HS-5 (cell line): Measurements from ENCODE around the gene FAM72B.
"Not testable (repeated sequence)": the region's sequence is repeated elsewhere in the genome, so short reads cannot be mapped to it uniquely, and the experiment has no call there.

Experiments used
- DNase-seq: peaks from one replicate; pipeline ENCODE4 v3.0.0-alpha.2; 2012; ENCODE audit warnings: low read depth

FAM72B gene

DNA sequence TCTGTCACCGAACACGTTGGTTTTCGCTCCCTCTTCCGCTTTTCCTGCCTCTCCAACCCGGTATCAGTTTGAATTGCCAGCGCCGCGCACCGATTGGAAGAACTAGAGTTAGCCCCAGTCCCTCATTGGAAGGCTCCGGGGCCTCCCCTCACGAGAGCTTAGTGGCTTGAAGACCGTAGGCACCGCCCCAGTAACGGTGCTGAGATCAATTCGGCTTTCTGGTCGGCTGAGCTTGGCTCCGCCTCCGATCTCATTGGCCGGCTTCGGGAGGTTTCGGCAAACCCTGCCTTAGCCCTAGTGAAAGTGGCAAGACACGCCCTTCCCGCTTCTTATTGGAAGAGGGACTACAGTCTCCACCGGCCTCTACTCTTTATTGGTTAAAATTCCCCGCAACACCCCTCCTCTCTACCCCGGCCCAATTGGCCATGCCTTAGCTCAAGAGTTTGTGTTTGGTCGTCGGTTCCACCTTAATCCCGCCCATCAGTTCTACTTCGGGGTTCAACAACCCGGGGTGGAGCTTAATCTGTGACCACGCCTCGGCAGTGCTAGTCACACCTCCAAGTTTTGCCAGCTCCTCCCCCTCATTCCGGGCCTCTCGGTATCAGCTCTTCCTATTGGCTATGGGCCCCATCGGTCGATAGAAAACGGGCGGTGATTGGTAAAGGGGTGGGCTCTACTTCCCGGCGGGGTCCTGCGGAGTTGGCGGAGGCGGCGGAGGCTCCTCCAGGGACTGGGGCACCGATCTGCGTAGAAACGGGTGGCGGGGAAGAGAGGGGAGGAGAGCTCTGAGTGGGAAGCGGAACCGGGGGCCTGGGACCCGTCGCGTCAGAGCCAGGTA, at the start of gene FAM72B, which contains the start of gene SRGAP2C:
Gene FAM72B, minus strand, starts transcription at position 51 of the 838 bp plus-strand sequence. CDS start 851 bp downstream, outside the sequence.
Gene SRGAP2C, plus strand, starts transcription at position 686 of the 838 bp plus-strand sequence. CDS start 2,472 bp downstream, outside the sequence.
- DNase-seq = peak; percentile 96

GRCh38 chr1:121232445-121233125, 48.4 kb upstream of the FAM72B start:
- DNase-seq = not testable (repeated sequence)

- not testable (repeated sequence) for DNase-seq
These were observed 46.5 kb upstream of the FAM72B start for GRCh38 chr1:121230636-121231035.

DNA sequence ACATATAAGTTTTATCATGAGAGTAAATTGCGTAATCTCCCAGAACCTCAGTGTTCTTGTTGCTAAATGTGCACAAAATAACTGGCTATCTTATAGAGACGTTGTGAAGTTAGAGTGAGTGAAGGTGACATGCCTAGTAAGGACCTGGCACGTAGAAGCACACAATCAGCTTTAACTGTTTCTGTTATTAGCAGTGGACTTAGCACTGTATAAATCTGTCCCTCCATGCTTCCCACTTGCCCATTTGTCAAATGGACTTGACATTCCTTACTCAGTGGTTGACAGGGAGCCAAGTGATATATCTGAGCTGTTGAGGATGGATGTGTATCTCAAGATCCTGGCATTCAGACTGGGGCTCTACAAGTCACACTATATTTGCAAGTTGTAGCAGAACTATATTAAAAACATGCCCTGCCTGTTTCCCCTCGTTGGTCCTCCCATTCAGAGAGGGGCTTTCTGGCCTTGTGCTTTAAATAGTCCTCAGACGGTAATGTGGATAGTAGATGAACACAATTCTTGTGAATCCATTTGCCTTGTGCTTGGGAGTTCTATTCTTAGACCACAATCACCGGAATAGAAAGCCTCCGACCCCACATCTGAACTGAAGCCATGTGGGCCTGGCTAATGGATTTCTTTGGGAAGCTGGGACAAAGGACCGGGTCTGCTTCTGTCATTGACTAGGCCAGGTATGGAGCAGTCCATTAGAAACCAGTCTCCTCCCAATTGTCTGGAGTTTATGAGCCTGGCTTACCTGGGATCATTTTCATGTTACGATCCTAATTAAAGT, 43.6 kb upstream of the FAM72B start:
- DNase-seq = not testable (repeated sequence)

DNA sequence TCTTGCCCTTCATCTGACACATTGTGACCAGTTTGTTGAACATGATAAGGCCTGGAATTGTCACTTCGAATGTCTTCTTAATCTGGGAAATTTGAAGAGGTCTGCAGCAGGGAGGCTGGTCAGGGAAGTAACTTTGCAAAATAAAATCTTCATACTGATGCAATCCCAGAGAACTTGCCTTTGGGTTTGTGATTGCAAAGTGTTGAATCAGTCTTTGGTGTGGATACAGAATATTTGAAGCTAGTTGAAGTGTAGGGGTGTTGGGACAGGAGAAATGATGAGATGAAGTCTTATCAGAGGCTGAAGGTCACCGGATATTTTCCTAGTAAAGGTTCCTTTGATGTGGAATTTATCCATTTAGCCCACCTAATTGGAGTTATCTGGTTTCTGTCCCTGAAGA, 42.8 kb upstream of the FAM72B start:
- not testable (repeated sequence) for DNase-seq

- DNase-seq = not testable (repeated sequence)
These were observed 42.3 kb upstream of the FAM72B start for GRCh38 chr1:121226295-121226904.

DNA sequence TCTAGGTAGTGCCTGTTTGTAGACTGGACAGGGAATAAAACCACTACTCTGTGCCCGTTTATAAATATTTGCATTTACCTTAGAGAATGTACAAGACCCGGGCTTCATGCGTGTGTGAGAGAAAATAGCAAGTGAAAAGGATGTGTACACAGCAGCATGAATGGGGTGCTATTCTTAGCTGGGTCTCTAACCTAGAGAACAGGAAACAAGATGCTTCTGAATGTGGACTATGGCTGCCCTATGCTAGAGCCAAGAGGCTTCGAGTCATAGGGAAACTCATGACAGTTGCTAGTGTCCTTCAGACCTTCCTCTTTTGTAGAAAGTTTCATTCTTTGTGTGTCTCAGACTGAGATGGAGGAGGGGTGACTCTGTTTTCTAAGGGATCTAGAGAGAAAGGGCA, 40.6 kb upstream of the FAM72B start:
- not testable (repeated sequence) for DNase-seq

- DNase-seq = not testable (repeated sequence)
These were observed 37.6 kb upstream of the FAM72B start for GRCh38 chr1:121221770-121222169.

GRCh38 chr1:121216676-121217075, 32.5 kb upstream of the FAM72B start:
- not testable (repeated sequence) for DNase-seq

- DNase-seq = not testable (repeated sequence)
These were observed 31.7 kb upstream of the FAM72B start for GRCh38 chr1:121215699-121216417.

DNA sequence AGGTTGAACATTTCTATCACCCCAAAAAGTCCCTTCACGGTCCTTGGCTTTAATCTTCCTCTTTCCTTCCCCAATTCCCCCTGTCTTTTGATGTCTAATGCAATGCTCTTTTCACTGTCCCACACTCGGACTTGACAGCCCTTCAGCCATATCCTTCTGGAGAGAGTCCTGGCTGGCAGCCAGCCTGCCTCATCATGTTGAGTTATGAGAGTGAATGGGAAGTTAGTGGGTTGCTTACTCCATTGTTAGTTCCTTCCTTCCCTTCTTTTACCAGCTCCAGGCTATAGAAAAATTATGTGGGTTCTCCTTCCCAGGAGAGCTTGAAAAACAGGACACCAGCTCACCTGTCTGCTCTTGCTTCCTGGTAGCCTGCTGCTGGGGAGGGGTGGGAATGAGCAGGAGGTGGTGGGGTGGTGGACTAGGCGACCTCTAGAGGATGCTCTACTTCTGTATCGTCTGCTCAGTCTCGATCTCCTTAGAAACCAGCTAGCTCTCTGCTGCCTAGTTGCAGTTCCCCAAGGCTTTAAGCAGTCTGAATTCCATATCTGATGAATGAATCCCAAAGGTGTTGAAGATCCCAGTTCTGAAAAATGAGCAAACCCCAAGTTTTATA, 30.5 kb upstream of the FAM72B start:
- not testable (repeated sequence) for DNase-seq

DNA sequence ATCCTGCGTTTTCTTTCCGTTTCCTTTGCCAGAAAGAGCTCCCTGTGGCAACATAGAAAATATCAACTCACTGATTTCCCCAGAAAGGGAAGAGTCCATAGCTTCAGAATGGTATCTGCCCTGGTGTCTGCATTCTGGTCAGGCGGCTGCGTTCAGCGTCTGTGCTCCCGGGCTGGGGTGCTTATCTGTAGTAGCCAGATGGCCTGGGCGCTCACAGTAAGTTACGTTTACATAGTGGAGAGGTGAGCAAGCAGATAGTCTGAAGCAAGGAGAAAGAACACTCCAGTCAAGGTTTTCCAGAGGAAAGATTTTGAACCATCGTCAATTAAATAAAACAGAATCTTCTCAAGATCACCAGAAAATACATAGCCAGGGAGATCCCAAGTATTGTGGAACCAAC, 29.4 kb upstream of the FAM72B start:
- DNase-seq = not testable (repeated sequence)

DNA sequence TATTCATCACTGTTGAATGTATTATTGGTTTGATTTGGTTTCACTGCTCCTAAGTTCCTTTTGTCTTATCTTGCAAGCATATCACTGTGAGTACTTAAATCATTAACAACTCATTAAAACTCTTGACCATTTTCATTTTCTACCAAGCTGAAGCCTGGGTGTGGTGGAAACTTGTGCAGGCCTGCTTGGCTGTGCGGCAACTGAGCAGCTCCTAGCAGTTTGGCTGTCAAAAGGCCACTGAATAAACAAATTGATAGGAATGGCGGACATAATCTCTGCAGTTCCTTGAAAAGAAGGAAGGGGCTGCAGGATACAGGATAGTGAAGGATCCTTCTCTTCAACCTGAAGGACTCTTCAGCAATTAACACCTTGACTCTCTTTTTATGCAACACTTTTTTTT, 26.6 kb upstream of the FAM72B start:
- not testable (repeated sequence) for DNase-seq

DNA sequence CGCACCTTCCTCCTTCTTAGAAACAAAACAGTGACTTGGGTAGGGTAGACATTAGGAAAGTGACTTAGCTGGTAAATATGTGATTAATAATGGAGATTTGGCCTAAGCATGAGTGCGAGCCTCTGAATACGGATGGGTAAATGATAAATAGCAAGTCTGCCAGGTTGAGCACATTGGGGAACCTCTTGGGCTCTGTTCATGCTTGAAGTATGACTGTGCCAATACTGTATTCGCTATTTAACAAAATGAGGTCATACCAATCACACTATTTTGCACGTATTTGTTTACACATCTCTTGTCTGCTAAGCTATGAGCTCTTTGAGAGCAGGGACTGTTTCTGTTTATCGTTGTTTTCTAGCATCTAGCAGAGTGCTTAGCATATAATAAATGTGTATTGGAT, 24.2 kb upstream of the FAM72B start:
- not testable (repeated sequence) for DNase-seq

GRCh38 chr1:121207328-121207727, 23.2 kb upstream of the FAM72B start:
- not testable (repeated sequence) for DNase-seq

DNA sequence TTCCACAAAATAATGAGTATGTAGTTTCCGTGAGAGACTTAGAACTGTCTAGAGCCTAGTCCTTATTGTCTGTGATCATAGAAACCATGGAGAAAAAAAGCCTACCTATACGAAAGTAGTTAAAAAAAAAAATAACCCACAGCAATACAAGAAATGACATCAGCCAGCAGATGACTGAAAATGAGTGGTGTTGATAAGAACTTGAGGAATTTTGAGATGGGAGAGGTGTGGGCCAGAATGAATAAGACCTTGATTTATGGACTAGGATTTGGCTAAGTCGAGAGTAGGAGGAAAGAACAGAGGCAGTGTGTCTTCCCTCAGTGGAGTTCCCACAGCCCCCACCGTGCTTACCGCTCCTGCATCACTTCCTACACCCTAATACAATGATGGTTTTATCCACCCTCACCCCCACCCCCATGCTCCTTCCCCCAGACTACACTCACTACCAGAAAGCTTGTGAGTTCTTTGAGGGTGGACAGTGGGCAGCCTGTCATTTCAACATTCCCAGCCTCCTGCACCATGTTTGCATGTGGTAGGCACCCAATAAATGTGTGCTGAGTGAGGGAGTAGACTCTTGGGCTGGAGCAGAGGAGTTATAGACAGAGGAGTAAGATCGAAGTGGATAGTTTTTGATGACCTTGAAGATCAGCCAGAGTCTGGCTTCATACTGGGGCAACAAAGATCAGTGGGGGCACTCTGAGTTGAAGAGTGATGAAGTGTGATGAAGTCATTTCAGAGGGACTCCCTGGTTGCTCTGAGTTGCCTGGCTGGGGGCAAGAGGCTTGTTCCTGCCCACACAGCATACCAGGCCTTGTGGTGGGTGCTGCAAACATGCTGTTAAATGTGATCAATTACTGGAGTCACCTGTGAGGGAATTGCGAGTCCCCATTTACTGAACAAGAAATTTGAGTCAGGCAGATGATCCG, 21.9 kb upstream of the FAM72B start:
- not testable (repeated sequence) for DNase-seq

- not testable (repeated sequence) for DNase-seq
These were observed 18.8 kb upstream of the FAM72B start for GRCh38 chr1:121202986-121203385.

DNA sequence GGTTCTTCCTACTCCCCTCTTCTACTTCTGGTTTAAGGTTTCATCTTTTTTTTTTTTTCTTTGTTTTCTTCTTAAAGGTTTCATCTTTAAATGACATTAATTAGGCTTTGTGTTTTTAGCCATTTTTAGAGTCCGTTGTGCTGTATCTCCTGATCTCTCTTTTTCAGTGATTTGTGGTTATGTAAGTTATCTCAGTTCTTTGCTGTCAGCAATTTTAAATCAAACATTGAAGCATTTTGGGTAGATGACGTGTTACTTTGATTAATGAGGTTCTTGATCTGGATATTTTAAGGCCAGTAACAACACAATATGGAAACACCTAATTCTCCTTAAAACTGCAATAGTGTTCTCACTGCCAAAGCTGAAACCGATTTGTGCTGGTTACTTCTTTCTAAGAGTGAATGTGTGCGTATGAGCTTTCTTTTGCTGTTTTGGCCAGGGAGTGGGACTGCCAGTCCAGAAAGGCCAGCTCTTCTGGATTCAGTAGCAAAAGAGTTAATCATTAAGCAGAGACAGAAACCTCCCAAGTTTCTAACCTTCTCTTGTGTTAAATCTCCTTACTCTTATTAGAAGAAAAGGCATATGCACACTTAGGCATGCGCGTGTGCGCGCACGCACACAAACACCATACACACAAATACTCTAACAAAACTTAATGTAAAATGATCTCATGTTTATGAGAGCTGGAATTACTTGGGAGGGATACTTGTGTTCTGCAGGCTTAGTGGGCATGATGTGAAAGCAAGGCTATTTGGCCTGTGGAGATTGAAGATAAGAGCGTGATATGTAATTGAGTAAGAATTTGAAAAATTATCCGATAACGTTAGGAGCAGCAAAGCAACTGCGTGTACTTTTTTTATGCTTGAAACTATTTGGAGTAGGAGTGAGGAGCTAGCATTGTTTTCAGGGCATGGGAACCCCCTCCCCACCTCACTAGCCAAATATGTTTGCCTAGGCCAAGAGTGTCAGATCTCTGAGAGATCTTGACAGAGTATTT, 17.1 kb upstream of the FAM72B start:
- not testable (repeated sequence) for DNase-seq
